IMR-90 (cell line): ENCODE results near the gene CEMIP2. TPM values are rescaled to one million over a fixed set of nuclear protein-coding genes. Genes with fewer than 3 reads are reported as not detected.

ENCODE experiments used
- ATAC-seq: fragments of 200-7000 bp; cut with Tn5 transposase; 2 replicates; pipeline ENCODE4 v1.9.1; 2020; ENCODE audit warnings: low read depth, mild to moderate bottlenecking, moderate library complexity
- BruUV-seq: library from RNA; stranded (reverse); fragments of 400-500 nt; replicated peaks from 2 replicates; lab custom pipeline; 2021; lab: Mats Ljungman, UMichigan
- CTCF ChIA-PET: fragments of 300-600 bp; formaldehyde crosslinking; extraction: SDS; loops from one replicate; lab custom pipeline; 2021; ENCODE audit warnings: antibody characterized with exemption; lab: Yijun Ruan, JAX
- POLR2A ChIA-PET: fragments of 300-600 bp; sonication (Branson Sonifier 250); formaldehyde crosslinking; loops from one replicate; lab custom pipeline; 2022; ENCODE audit warnings: antibody characterized with exemption; ENCODE audit not compliant: unreplicated experiment; lab: Charles Lee
- DNase-seq: peaks from one replicate; pipeline ENCODE4 v3.0.0; 2013
- H2AFZ ChIP-seq: replicated peaks from 2 replicates; pipeline ENCODE3; 2013; ENCODE audit warnings: low read length, mild to moderate bottlenecking; ENCODE audit not compliant: poor library complexity
- H2AK5ac ChIP-seq: 2 replicates; pipeline ENCODE4 v1.6.1; 2013; ENCODE audit warnings: low read depth, low read length, inconsistent platforms
- H2AK9ac ChIP-seq: replicated peaks from 2 replicates; pipeline ENCODE3; 2013; ENCODE audit warnings: mild to moderate bottlenecking, low read depth, low read length, moderate library complexity; ENCODE audit not compliant: poor library complexity
- H2BK120ac ChIP-seq: 2 replicates; pipeline ENCODE4 v1.6.1; 2013; ENCODE audit warnings: low read depth, low read length, inconsistent platforms
- H2BK15ac ChIP-seq: 3 replicates; pipeline ENCODE4 v1.6.1; 2013; ENCODE audit warnings: low read depth, low read length, inconsistent platforms
- H2BK20ac ChIP-seq: 2 replicates; pipeline ENCODE4 v1.6.1; 2013; ENCODE audit warnings: low read depth, mild to moderate bottlenecking, inconsistent platforms, low read length, moderate library complexity
- H2BK5ac ChIP-seq: 2 replicates; pipeline ENCODE4 v1.6.1; 2013; ENCODE audit warnings: mild to moderate bottlenecking, low read depth, low read length, inconsistent platforms; ENCODE audit not compliant: poor library complexity, severe bottlenecking
- H3K14ac ChIP-seq: replicated peaks from 2 replicates; pipeline ENCODE4 v1.6.1; 2013; ENCODE audit warnings: low read depth, low read length, inconsistent platforms
- H3K18ac ChIP-seq: 2 replicates; pipeline ENCODE4 v1.6.1; 2013; ENCODE audit warnings: low read depth, low read length, control low read depth
- H3K23ac ChIP-seq: 2 replicates; pipeline ENCODE4 v1.6.1; 2013; ENCODE audit warnings: low read depth, low read length, inconsistent platforms
- H3K27ac ChIP-seq: 2 replicates; pipeline ENCODE4 v1.5.1; 2013; ENCODE audit warnings: mild to moderate bottlenecking, control low read depth, low read length; ENCODE audit not compliant: insufficient read depth
- H3K27me3 ChIP-seq: 2 replicates; pipeline ENCODE4 v1.6.1; 2013; ENCODE audit warnings: low read length; ENCODE audit not compliant: control insufficient read depth, insufficient read depth
- H3K36me3 ChIP-seq: 2 replicates; pipeline ENCODE4 v1.6.1; 2013; ENCODE audit warnings: low read length, mixed read lengths; ENCODE audit not compliant: control insufficient read depth, insufficient read depth
- H3K4ac ChIP-seq: 2 replicates; pipeline ENCODE4 v1.6.1; 2013; ENCODE audit warnings: low read depth, low read length, inconsistent platforms
- H3K4me1 ChIP-seq: 2 replicates; pipeline ENCODE4 v1.6.1; 2013; ENCODE audit warnings: low read length, mixed read lengths; ENCODE audit not compliant: control insufficient read depth, insufficient read depth
- H3K4me2 ChIP-seq: 2 replicates; pipeline ENCODE4 v1.6.1; 2013; ENCODE audit warnings: low read depth, mild to moderate bottlenecking, control low read depth, low read length, moderate library complexity
- H3K4me3 ChIP-seq: 2 replicates; pipeline ENCODE4 v1.5.1; 2013; ENCODE audit warnings: low read depth, mild to moderate bottlenecking, control low read depth, low read length, moderate library complexity; ENCODE audit not compliant: insufficient read depth
- H3K56ac ChIP-seq: 2 replicates; pipeline ENCODE4 v1.6.1; 2013; ENCODE audit warnings: low read length, inconsistent platforms; ENCODE audit not compliant: insufficient read depth; ENCODE audit errors: extremely low read depth
- H3K79me1 ChIP-seq, 2 experiments: 2 replicates each; pipeline ENCODE4 v1.6.1; 2013; ENCODE audit warnings: low read length in 2 of 2, inconsistent platforms in 1 of 2, low read depth in 1 of 2
- H3K9ac ChIP-seq: 2 replicates; pipeline ENCODE4 v1.6.1; 2013; ENCODE audit warnings: low read depth, low read length, control low read depth
- H3K9me1 ChIP-seq: 2 replicates; pipeline ENCODE4 v1.6.1; 2013; ENCODE audit warnings: low read length, inconsistent platforms; ENCODE audit not compliant: insufficient read depth
- H3K9me3 ChIP-seq: 2 replicates; pipeline ENCODE4 v1.6.1; 2013; ENCODE audit warnings: low read length; ENCODE audit not compliant: control insufficient read depth, insufficient read depth
- H4K20me1 ChIP-seq: 2 replicates; pipeline ENCODE4 v1.6.1; 2013; ENCODE audit warnings: low read length, inconsistent platforms; ENCODE audit not compliant: insufficient read depth
- H4K5ac ChIP-seq: 2 replicates; pipeline ENCODE4 v1.6.1; 2013; ENCODE audit warnings: mild to moderate bottlenecking, low read depth, low read length, control low read depth
- H4K8ac ChIP-seq, 2 experiments: 2 replicates each; pipeline ENCODE4 v1.6.1; 2013; ENCODE audit warnings: low read depth in 2 of 2, low read length in 2 of 2, control low read depth in 1 of 2, inconsistent platforms in 1 of 2
- H4K91ac ChIP-seq: 2 replicates; pipeline ENCODE4 v1.6.1; 2013; ENCODE audit warnings: low read depth, low read length, inconsistent platforms; ENCODE audit not compliant: insufficient read depth
- BHLHE40 ChIP-seq: fragments of 150-350 bp; IDR thresholded peaks from 2 replicates; pipeline ENCODE4 v1.6.1; 2016; ENCODE audit warnings: mild to moderate bottlenecking, low read depth, low read length
- CEBPB ChIP-seq: IDR thresholded peaks from 2 replicates; pipeline ENCODE4 v1.6.1; 2012; ENCODE audit warnings: low read depth, low read length, improper control_type of control experiment
- CHD1 ChIP-seq: IDR thresholded peaks from 2 replicates; pipeline ENCODE4 v1.6.1; 2012; ENCODE audit warnings: low read depth, low read length, improper control_type of control experiment
- CTCF ChIP-seq: conservative IDR thresholded peaks from 2 replicates; pipeline ENCODE4 v1.5.1; 2012; ENCODE audit warnings: mild to moderate bottlenecking, low read depth, low read length, improper control_type of control experiment
- ELK1 ChIP-seq: fragments of 150-350 bp; IDR thresholded peaks from 2 replicates; pipeline ENCODE4 v1.6.1; 2016; ENCODE audit warnings: low read depth, mild to moderate bottlenecking, low read length, moderate library complexity, borderline replicate concordance
- FOS ChIP-seq: fragments of 150-350 bp; IDR thresholded peaks from 2 replicates; pipeline ENCODE4 v1.6.1; 2016; ENCODE audit warnings: low read depth, low read length
- MAFK ChIP-seq: IDR thresholded peaks from 2 replicates; pipeline ENCODE4 v1.6.1; 2012; ENCODE audit warnings: low read depth, low read length, improper control_type of control experiment
- MAZ ChIP-seq: IDR thresholded peaks from 2 replicates; pipeline ENCODE4 v1.6.1; 2012; ENCODE audit warnings: low read depth, mild to moderate bottlenecking, low read length, improper control_type of control experiment, moderate library complexity, borderline replicate concordance
- MXI1 ChIP-seq: IDR thresholded peaks from 2 replicates; pipeline ENCODE4 v1.6.1; 2012; ENCODE audit warnings: low read depth, mild to moderate bottlenecking, low read length, moderate library complexity, borderline replicate concordance
- NFE2L2 ChIP-seq: fragments of 150-350 bp; IDR thresholded peaks from 2 replicates; pipeline ENCODE4 v1.6.1; 2016; ENCODE audit warnings: low read depth, mild to moderate bottlenecking, low read length
- POLR2A ChIP-seq: IDR thresholded peaks from 2 replicates; pipeline ENCODE4 v1.6.1; 2012; ENCODE audit warnings: mild to moderate bottlenecking, low read depth, low read length
- RAD21 ChIP-seq: IDR thresholded peaks from 2 replicates; pipeline ENCODE4 v1.6.1; 2012; ENCODE audit warnings: low read length, improper control_type of control experiment
- RCOR1 ChIP-seq: IDR thresholded peaks from 2 replicates; pipeline ENCODE4 v1.6.1; 2012; ENCODE audit warnings: mild to moderate bottlenecking, low read length, improper control_type of control experiment; ENCODE audit not compliant: insufficient replicate concordance
- RFX5 ChIP-seq: IDR thresholded peaks from 2 replicates; pipeline ENCODE4 v1.8.0; 2012; ENCODE audit warnings: low read depth, mild to moderate bottlenecking, low read length, moderate library complexity
- SMC3 ChIP-seq: fragments of 150-350 bp; IDR thresholded peaks from 2 replicates; pipeline ENCODE4 v1.6.1; 2016; ENCODE audit warnings: low read depth, mild to moderate bottlenecking, antibody characterized with exemption, low read length, moderate library complexity
- WGBS, 2 experiments: methylation state at CpG; one replicate each; pipeline versions ENCODE4 v1.1.5 to v1.1.7; 2013; ENCODE audit warnings: missing lambda C conversion rate in 2 of 2; ENCODE audit not compliant: insufficient read length in 1 of 2; ENCODE audit errors: extremely low coverage in 2 of 2; 5-methylcytosine and 5-hydroxymethylcytosine counted together
- dilution Hi-C: fragments of 300-500 bp; cut with HindIII; formaldehyde crosslinking; loops from one replicate; pipeline ENCODE4 v1.14.3; 2018; ENCODE audit warnings: low sequenced_read_pairs; ENCODE audit not compliant: unreplicated experiment
- in situ Hi-C: fragments of 300-500 bp; cut with MboI; formaldehyde crosslinking; loops from 3 replicates; pipeline ENCODE4 v1.14.3; 2019; ENCODE audit warnings: low sequenced_read_pairs, inconsistent platforms, mixed read lengths
- intact Hi-C: fragments of 100-400 bp; cut with micrococcal nuclease; formaldehyde crosslinking; loops from 2 replicates; pipeline ENCODE4 v1.10.0; 2022
- polyA plus RNA-seq, 3 experiments: library from polyadenylated mRNA; depleted of rRNA; stranded (reverse); fragments of >200 nt; gene quantifications; 2 replicates each; pipeline ENCODE4 v1.2.3, GENCODE V29; 2012; ENCODE audit warnings: low replicate concordance in 1 of 3
- total RNA-seq: library from RNA; depleted of rRNA; stranded (reverse); fragments of >200 nt; gene quantifications from 2 replicates; pipeline ENCODE4 v1.2.3, GENCODE V29; 2012
- TF ChIP-seq, protein P1 (sequence below): fragments of 150-350 bp; IDR thresholded peaks from 2 replicates; pipeline ENCODE4 v1.6.1; 2017; ENCODE audit warnings: mild to moderate bottlenecking, antibody characterized with exemption, low read length, low read depth

The CEMIP2 gene
- total and polyA plus RNA-seq, 2 of the 4 experiments (the other 2 are of a cell fraction): 65.2 to 67.4 TPM

- H3K9me3 ChIP-seq: no peaks in the 10 kb centered on the region
- H3K9ac ChIP-seq: no peak overlapping the region
- 80% methylated on average over 1 of the region's 4 CpGs; no CpG with 5 or more reads in 1 of the 2 experiments for WGBS, 2 experiments
- no peaks in the 10 kb centered on the region for H3K36me3 ChIP-seq
- H4K91ac ChIP-seq: no peak overlapping the region
- dilution Hi-C loops: no loop called here
- H4K8ac ChIP-seq: no peak overlapping the region
- H4K5ac ChIP-seq: no peak overlapping the region
- H3K27me3 ChIP-seq: no peaks in the 10 kb centered on the region
- TF ChIP-seq RCOR1: no peak
- no peak for TF ChIP-seq CTCF
- TF ChIP-seq POLR2A: no peak
- TF ChIP-seq ELK1: no peak
- no peak for TF ChIP-seq MAZ
- TF ChIP-seq CHD1: no peak
- TF ChIP-seq, protein P1, sequence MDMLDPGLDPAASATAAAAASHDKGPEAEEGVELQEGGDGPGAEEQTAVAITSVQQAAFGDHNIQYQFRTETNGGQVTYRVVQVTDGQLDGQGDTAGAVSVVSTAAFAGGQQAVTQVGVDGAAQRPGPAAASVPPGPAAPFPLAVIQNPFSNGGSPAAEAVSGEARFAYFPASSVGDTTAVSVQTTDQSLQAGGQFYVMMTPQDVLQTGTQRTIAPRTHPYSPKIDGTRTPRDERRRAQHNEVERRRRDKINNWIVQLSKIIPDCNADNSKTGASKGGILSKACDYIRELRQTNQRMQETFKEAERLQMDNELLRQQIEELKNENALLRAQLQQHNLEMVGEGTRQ: no peak
- TF ChIP-seq NFE2L2: no peak
- no peak for TF ChIP-seq CEBPB
- TF ChIP-seq BHLHE40: no peak
- no peak for TF ChIP-seq MXI1
- no peak for TF ChIP-seq MAFK
- TF ChIP-seq RAD21: no peak
- TF ChIP-seq FOS: no peak
- no peak for TF ChIP-seq SMC3
- no peak for TF ChIP-seq RFX5
- H2AK5ac ChIP-seq: no peak overlapping the region
- no peak overlapping the region for H3K56ac ChIP-seq
- H3K79me1 ChIP-seq: no peaks in the 10 kb centered on the region
- H3K4me3 ChIP-seq: no peak overlapping the region
- POLR2A ChIA-PET: interaction anchor here (0.6 kb wide), 2 partner anchors 43 to 54 kb away, joined by 3 to 4 read pairs; no protein-coding TSS in a partner anchor
- H2BK15ac ChIP-seq: no peak overlapping the region
- H2BK20ac ChIP-seq: no peak overlapping the region
- H3K4ac ChIP-seq: no peak overlapping the region
- CTCF ChIA-PET: no interaction called here
- no peak overlapping the region for H3K14ac ChIP-seq
- no peak overlapping the region for H2AK9ac ChIP-seq
- DNase-seq (no peak), ATAC-seq (peak; percentile 38)
- H3K18ac ChIP-seq: no peak overlapping the region
- no peak overlapping the region for H2BK120ac ChIP-seq
- in situ Hi-C loops: no loop called here
- no TSS peak for BruUV-seq
- no peak overlapping the region for H3K27ac ChIP-seq
- H3K23ac ChIP-seq: no peak overlapping the region
- no peak overlapping the region for H3K4me2 ChIP-seq
- peaks cover 2% of the 10 kb centered on the region; the same call in 1 of the 2 replicates for H3K4me1 ChIP-seq
- intact Hi-C loops: no loop called here
- H2AFZ ChIP-seq: no peak overlapping the region
- H3K9me1 ChIP-seq: no peaks in the 10 kb centered on the region
- no peak overlapping the region for H2BK5ac ChIP-seq
- no peaks in the 10 kb centered on the region for H4K20me1 ChIP-seq
Measured at GRCh38 chr9:71663931-71664459, 104.3 kb downstream of the CEMIP2 start.
